ENCODE measurements around the gene CNNM4.

The CNNM4 gene

DNA sequence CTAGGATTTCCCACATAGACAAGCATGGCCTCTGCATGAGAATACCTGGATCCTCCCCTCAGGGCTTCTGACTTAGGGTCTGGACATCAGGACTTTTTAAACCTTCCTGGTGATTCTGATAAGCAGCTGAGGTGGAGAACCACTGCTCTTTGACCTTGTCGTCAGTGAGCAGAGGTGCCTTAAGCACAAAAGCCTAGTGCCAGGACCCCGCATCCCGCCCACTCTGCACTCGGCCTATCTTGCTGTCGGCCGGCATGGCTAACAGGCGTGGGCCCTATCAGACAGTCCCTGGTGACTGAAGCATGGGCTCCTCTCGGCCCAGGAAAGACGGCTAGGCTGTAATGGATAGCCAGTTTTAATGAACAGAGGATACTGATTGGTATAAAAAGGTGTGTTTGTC is 76.9 kb downstream of the CNNM4 start:
- DNase-seq = no peak

DNA sequence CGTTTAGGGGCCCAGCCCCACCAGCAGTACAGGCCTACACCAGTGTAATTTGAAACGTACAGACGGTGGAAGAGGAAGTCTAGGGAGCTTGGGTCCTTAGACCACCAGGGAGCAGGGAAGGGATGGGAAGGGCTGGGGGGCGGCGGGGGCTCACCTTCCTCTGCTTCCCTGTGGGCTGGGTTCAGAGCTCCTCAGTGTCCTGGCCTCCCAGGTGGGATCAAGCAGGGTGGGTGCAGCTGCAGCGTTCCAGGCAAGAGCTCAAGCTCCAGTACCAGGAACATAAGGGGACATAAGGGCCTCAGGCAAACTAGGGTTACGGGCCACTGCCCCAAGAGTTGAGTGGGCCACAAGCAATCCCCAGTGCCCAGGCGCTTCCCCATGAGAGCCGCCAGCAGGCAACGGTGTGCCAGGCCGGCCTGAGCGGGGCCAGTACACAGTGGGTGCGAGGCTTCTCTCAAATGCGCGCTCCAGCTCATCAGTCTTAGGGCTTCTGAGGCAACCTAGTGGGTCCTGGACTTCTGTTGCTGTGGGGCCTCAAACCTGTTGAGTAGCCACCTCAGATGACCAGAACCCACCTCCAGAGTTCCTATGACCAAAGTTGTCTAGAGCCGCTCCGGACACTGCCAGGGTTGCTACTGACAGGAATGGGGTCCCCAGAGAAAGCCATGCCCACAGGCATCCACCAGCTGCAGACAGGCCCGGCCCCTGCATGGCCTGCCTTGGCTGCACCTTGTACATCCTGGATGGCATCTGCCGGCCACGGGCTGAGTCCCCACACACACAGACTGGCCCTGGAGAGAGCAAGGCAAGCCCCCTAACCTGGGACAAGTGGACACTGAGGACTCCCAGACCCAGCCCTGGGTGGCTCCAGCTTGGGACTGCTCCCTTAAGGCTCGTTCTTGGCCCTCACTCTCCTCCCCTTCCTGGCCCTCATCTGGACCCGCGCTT is 77.9 kb downstream of the CNNM4 start:
- DNase-seq = no peak

DNA sequence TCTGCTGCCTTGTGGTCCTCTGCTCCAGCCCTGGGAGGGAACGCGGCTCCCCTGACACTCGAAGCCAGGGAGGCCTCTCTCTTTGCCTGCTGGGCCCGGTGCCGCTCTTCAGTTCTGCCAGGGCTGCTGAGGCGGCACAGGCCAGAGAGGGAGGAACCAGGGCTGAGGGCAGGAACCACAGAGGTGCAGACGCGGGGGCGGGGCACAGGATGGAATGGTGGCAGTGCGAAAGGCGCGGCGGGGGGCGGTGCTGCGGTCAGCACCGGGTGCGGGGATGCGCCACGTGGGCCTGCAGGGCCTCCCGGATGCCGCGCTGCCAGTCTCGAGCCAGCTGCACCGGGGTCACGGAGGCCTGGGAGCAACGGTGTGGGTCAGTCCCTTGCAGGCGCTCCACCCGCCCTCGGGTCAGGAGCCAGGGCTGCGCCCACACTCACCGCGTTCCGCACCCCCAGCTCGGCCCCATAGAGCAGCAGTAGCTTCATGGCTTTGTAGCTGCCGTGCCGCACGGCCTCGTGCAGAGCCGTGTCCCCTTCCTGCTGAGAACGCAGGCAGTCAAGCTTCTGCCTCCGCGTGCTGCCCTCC is 78.7 kb downstream of the CNNM4 start:
- DNase-seq = peak; percentile 79

DNA sequence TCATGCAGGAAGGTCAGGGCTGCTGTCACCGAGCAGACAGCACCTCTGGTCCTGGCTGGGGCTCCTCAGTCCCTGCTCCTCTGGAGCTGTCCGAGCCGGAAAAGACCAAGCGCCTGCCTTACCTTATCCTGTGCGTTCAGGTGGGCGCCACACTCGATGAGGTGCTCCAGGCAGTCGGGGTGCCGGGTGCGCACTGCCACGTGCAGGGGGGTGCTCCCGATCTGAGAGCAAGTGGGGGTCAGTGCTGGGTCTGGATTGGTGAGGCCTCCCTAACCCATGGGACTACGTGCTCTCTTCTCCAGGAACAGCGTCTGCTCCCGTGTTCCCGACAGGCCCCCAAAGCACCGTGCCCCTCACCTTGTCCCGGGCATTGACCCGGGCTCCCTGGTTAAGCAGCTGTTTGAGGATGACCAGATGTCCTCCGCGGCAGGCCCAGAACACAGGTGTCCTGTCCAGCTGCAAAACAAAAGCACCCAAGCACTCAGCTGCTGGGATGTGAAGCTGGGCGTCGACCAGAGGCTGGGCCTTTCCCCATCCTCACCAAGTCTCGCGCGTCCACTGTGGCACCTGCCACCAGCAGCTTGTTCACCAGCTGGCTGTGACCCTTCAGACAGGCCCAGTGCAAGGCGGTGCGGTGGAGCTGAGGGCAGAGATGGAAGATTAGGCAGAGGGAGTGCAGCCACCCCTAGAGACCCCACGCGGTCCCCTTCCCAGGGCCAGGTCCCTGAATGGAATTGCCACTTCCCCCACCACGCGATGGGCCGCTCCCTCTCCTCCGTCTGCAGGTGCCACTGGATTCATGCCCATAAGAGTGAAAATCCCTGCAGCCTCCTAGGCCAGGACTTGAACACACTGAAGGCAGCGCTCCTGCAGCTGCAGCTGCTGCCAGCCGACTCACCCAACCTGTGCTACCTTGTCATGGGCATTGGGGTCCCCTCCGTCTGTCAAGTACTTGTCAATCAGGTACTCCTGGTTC is 79.5 kb downstream of the CNNM4 start:
- DNase-seq = no peak

DNA sequence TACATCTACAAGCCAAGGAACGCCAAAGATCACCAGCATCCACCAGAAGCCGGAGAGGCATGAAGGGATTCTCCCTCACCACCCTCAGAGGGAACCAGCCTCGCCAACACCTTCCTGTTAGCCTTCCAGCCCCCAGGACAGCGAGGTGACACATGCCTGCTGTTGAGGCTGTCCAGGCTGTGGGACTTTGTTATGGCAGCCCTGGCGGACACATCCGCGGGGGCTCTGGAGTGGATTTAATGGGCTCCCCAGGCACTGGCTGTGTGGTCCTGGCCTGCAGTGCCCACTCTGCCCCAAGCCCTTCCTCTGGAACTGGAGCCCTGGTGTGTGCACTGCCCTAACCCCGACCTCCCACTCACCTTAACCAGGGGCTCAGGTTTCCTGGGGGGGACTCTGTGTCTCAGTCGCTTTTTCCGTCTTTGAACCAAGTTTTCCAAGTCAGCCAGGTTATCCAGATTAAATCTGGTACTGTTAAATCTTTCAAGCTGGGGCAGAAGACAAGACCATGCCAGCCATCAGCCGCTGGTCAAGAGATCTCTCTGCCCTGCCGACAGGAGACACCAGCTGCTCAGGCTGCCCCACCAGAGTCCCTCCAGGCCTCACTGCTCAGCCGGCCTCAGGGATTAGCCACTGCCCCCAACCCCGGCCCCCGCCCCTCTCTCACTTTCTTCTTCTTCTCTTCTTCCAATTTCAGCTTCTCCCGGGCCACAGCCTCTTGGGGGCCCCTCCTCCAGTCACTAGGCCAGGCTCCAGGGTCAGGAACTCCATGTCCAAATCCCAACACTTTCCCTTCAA is 81.2 kb downstream of the CNNM4 start:
- no peak for DNase-seq

DNA sequence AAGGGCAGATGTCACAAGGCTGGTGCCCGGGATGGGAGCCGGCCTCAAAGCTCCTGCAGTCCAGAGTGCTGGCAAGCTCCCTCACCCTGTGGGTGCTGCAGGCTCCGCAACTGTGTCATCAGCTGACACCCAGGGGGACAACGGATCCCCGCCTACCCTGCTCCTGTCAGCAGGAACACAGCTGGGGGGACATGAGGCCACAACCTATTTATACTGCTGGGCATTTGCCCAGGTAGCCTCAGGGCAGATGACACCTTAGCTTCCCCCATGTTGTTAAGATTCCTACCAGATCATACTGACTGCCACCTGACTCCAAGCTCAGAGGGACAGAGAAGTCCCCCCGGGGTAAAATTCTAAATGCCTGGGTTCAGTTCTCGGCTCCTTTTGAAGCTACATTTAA is 81.9 kb downstream of the CNNM4 start:
- no peak for DNase-seq

DNA sequence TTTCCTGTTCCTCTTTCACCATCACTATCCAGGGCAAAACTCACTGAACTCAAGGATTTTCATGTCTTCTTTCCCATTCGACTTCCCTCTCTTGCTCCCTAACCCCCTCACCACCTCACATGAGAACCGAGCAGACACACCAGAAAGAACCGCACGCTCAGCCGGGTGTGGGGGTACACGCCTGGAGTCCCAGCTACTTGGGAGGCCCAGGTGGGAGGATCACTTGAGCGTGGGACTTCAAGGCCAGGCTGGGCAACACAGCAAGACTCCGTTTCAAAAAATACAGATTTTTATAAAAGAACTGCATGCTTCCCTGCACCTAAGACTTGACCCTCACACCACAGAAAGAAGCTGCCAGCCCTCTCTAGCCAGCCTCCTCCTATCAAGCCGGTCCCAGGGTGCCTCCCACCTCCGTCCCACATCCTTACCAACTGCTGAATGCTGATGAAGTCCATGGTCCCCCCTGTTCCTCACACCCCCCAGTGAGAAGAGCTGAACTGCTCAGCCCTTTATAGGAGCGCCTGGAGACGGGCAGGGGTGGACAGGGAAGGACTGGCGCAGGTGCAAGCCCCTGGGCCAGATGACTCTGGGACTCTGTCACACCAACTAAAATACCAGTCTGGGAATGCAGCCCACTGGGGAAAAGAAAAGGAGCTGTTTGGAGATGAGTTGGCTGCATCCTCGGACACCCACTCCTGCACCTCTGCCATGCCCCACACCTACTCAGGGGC is 83.0 kb downstream of the CNNM4 start, which contains the start of gene ANKRD23:
Gene ANKRD23, minus strand, starts transcription at position 484 of the 731 bp plus-strand sequence. Its CDS starts 29 bp downstream, at position 455.
- no peak for DNase-seq

DNA sequence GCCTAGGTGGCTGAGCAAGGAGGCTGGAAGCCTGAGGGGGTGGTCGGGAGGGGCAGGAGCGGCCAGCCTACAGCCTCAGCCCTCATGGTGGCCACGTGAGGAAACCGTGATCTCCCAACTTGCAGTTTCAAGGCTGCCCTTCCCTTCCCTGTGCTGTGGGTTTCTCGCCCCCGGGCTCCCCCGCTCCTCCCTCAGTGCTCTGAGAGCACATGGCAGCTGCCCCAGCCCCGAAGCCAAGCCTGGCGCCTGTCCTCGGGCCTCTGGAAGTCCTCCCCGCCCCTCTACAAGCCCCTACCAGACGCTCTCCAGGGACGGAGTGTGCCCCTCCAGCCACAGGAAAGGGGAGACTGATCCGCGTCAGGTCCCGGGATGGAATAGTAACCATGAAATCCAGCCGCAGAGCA is 83.7 kb downstream of the CNNM4 start:
- DNase-seq = no peak

DNA sequence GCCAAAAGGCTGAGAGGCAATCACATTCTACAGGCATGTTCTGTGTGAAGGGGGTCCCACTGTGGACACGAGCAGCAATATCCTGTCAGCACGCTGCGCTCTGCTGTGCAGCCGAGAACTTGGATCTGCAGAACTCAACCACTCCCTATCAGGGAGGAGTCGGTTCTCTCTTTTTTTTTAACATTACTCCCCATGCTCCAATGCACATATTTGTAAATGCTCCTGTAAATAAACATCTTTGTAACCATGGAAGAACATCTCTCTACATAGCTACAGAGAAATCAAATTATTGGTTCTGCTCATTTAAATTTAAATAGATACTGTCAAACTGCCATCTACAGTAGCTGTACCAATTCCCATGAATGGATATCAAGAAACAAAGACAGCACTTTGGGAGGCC is 86.1 kb downstream of the CNNM4 start:
- DNase-seq = no peak

DNA sequence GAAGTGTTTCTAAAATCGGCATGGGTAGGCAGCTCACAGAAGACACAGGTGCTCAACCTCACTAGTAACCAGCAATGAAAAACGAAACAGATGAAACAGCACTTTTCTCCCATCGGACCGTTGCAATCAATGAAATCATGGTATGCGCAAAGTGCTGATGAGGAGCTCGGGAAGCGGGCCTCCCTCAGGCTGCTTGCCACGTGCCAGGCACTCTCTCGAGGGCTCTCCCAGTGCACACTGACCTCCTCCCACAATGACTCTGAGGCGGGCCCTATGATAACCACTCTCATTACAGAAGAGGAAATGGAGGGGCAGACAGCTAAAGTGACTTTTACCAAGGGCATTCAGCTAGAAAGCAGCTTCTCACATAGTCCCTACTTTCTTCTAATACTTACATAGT is 86.9 kb downstream of the CNNM4 start:
- no peak for DNase-seq

DNA sequence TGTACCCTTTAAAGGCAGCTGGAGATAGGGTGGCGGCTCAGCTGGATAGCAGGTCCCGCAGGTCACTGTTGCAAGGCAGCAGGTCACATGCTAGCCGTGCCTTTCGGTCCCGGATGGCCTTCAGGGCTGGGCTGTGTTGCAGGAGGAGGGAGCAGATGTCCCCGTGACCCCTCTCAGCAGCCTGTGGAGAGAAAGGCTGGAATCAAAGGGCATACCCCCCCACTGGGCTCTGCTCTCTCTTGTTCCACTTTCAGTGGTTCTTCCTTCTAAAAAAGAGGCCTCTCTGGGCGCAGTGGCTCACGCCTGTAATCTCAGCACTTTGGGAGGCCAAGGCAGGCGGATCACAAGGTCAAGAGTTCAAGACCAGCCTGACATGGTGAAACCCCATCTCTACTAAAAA is 87.6 kb downstream of the CNNM4 start:
- no peak for DNase-seq

DNA sequence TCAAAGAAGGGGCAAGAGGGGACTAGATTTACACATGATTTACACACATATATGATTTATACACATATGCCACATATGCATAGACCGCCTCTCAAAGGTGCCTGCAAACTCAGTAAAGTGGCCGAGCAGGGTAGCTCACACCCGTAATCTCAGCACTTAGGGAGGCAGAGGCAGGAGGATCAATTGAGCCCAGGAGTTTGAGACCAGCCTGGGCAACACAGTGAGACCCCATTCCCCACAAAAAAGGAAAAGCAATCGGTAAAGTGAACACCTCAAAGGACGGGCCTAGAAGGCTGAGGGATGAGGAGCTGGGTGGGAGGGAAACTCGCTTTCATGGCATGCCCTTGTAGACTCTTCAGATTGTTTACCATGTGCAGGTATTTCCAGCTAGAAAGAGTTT is 92.0 kb downstream of the CNNM4 start:
- DNase-seq = no peak

DNA sequence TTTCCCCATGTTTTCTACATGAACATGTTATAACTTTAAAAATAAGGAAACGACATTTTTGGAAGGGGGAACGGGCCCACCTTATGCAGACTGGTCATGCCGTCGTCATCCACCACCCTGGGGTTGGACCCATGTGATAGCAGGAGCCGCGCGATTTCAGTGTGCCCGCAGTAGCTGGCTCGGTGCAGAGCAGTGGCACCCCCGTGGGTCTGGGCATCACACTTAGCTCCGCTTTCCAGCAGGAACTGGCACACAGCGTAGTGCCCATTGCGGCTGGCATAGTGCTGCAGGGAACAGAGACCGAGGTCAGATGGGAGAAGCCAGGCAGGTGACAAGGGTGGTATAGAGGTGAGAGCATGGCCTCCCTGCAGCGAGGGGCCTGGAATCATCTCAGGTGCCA is 92.6 kb downstream of the CNNM4 start:
- no peak for DNase-seq

DNA sequence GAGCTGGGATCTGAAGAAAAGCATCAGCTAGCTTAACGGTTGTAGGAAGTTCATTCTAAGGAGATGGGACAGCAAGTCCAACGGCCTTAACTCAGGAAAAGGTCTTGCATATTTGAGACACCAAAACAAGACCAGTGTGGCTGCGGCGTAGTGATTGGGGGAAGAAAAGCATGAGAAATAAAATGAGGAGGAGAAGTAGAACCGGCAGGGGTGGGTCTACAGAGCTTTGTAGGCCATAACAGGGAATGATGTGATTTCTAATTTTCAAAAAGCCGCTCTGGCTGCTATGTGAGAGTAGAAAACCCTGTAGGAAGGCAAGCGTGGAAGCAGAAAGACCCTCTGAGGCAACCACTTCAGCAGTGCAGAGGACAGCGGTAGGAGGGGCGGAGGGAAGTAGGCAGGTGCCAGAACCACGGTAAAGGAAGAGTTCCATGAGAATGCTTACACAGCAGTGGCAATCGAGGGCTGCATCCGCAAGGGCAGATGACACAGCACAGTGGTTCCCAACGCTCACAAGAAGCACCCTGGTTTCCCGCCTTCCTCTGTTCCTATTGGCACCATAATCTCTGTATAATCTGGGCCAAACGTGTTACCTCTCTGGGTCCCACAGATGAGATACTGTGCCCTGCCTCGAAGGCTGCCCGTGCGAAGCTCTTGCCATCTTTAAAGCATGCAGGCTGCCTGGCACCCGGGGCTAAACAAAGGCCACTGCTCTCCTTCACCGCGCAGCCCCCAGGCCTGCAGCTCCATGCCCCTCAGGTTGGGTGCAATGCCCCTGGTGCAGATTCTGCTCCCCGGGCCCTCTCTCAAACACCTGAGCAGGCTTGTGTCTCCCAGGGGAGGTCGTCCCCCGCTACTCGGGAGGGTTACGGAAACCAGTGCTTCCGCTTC is 96.3 kb downstream of the CNNM4 start:
- no peak for DNase-seq

DNA sequence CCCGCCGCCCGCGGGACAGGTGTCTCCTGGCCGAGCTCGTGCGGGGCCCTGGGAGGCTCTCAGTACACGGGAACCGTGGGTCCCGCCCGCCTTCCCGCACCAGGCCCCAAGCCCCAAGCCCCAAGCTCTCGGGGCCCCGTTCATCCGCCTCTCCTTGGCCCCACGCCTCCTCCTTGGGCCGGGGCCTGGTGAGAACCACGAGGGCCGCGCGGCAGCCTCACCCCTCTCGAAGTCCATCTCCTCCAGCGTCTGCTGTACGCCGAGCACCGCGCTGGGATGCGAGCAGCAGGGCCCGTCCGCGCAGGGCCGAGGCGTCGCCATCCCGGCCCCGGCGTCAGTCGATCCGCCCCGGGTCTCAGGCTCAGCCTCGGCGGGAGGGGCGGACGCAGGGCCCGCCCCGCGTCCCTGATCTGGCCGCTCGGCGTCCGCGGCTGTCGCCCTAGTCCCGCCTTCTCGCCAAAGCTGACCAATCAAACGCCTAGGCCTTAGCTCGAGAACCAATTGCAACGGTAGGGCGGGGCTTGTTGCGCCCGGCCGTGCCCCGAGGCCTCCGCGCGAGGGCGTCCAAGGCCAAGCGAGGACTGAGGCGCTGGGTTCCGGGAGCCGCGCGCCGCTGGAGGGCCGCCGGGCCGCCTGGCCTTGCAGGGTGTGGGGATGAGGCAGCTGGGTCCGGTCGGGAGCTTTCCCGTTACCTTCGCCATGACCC is 97.1 kb downstream of the CNNM4 start, which contains the start of gene ANKRD39:
Gene ANKRD39, minus strand, starts transcription at position 350 of the 706 bp plus-strand sequence. Its CDS starts 29 bp downstream, at position 321.
- peak; percentile 98 for DNase-seq

DNA sequence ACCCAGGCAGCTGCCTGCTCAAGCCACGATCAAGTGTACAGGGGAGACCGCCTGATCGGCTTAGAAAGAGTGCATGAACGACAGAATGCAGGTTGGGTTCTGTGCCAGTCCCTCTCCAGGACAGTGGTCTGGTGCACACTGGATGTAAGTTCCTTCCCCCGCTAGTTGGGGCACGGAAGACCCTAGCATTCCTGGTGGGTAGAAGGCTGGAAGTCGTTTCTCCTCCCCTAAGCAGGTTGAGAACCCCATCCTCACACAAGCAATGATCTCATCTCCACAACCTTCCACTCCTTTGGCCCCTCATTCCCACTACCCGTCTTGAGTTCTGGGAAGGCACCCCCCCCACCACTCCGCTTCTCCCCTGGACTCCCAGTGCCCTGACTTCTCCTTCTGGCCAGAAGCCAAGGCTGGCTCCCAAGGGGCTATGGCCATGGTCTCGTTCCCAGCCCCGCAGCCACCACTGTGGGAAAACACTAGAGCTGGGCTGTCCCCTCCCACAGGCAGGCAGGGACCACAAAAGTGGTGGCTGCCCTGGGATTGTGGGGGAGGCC is 98.5 kb downstream of the CNNM4 start:
- DNase-seq = no peak

DNA sequence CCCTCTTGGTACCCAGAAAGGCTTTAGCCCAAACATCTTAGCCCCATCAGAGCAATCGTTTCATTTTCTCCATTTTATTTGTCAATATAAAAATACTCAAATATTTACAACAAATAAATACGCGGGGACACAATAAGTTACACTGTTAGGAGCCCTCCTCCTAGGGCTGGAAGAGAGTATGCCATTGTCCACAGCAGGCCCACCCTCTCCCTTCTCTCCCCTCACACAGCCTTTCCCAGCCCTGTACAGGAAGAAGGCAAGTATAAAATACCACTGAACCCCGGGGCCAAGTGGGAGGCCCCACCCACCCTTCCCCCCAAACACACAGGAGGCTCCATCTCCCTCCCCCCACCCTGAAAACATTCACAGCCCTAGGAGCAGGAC is 99.0 kb downstream of the CNNM4 start:
- DNase-seq = no peak

DNA sequence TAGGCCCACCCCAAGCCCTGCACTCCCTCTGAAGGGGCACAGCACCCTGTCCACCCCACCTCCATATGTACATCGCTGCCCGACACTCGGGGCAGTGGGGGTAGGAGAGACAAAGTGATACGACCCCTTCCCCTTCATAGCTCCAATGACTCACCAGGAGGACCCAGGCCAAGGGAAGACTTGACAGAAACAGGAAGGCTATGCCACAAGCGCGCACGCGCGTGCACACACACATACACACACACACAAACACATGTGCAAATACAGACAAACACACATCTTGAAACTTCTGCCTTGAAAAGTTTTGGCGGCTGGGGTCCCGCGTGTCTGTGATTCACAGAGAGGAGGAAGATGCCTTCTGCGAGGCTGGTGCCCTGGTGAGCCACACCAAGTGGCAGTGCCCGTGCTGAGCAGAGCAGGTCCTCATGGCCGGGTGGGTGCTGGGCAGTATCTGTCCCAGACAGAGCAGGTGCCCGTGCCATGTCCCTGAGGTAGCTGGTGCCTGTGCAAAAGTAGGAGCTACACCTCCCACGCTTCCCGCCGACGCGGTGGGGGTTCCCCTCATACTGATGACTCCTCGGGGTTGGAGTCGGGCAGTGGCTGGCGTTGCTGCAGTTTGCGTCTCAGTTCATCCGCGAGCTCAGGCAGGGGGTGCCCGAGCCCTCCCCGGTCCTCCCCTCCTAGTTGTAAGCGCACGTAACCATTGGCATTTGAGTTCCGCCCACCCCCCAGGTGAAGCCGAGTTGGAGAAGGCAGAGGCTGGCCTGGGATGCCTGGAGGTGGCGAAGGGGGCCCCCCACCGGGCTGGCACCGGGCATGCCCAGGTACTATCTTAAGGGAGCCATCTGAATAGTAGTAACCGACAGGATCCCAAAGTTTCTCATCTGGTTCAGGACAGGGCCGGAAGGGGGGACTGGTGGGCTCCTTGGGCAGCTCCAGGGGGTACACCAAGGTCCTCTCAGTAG is 99.6 kb downstream of the CNNM4 start:
- no peak for DNase-seq
